ENCODE data around the gene TMCC1. TPM values are rescaled to one million over a fixed set of nuclear protein-coding genes. Genes with fewer than 3 reads are reported as not detected.

The TMCC1 gene
- polyA plus RNA-seq, 2 of the 4 experiments (the other 2 are of a cell fraction): 30.3 to 75.7 TPM

GRCh38 chr3:129827765-129828164, 65.7 kb downstream of the TMCC1 start:
- ATAC-seq: no peak
- H3K4me2 ChIP-seq: no peak overlapping the region
- WGBS (ENCODE audit: missing lambda C conversion rate): 85% methylated on average over 5 of the region's 7 CpGs
- ChIA-PET CTCF (interaction anchor here (1.1 to 12.8 kb wide), 5 partner anchors 61 to 337 kb away, joined by 3 to 178 read pairs (median 10); no protein-coding TSS in a partner anchor), POLR2A (no interaction called here)
- no peaks in the 10 kb centered on the region for H3K9me3 ChIP-seq
- no peak for DNase-seq (ENCODE audit: low read depth in 1 of 2, low spot score in 1 of 2)
- peak overlapping the region in 1 of 2 experiments; percentile 56; a peak in 3 of 6 replicates for H3K27ac ChIP-seq
- H3K4me3 ChIP-seq: no peak overlapping the region
- H3K4me1 ChIP-seq: peaks cover 75% of the 10 kb centered on the region
- FAIRE-seq: no peak
- TF ChIP-seq CHD4 (IDR thresholded peaks at IDR 0.05; ENCODE audit: borderline replicate concordance) (no peak), MAFK (IDR thresholded peaks at IDR 0.05; ENCODE audit: partially characterized antibody) (no peak), NPAS2 (CRISPR knock-in tag; IDR thresholded peaks at IDR 0.05; ENCODE audit: borderline replicate concordance) (no peak), HOXA7 (CRISPR knock-in tag; IDR thresholded peaks at IDR 0.05) (no peak)

GRCh38 chr3:129824926-129825541, 68.5 kb downstream of the TMCC1 start:
- ChIA-PET CTCF (interaction anchor here (0.5 to 12.8 kb wide), 29 partner anchors 12 to 439 kb away, joined by 3 to 178 read pairs (median 3); no protein-coding TSS in a partner anchor), POLR2A (no interaction called here)
- FAIRE-seq: no peak
- TF ChIP-seq FOXS1 (CRISPR knock-in tag; IDR thresholded peaks at IDR 0.05): no peak
- TF ChIP-seq RAD21 (conservative IDR thresholded peaks at IDR 0.05 in 1 of 2, IDR thresholded peaks at IDR 0.05 in 1 of 2): peak; percentile 86 to 87
- TF ChIP-seq CTCF (IDR thresholded peaks at IDR 0.05): peak; percentile 81
- no peak for TF ChIP-seq MYC (IDR thresholded peaks at IDR 0.05; ENCODE audit: borderline replicate concordance, low read length)
- no peak for TF ChIP-seq HOXB13 (CRISPR knock-in tag; IDR thresholded peaks at IDR 0.05; ENCODE audit: low read depth)
- TF ChIP-seq MAZ (IDR thresholded peaks at IDR 0.05; ENCODE audit: borderline replicate concordance, low read depth, low read length): no peak
- no peak for TF ChIP-seq TP53 (CRISPR knock-in tag; IDR thresholded peaks at IDR 0.05)
- peak; percentile 93 for TF ChIP-seq SMC3 (IDR thresholded peaks at IDR 0.05)
- no peak for TF ChIP-seq EP300 (IDR thresholded peaks at IDR 0.05)
- no peak overlapping the region for H3K4me2 ChIP-seq
- DNase-seq (ENCODE audit: low read depth in 1 of 2, low spot score in 1 of 2): peak; percentile 32 to 69
- 20% methylated on average over 3 of the region's 3 CpGs for WGBS (ENCODE audit: missing lambda C conversion rate)
- H3K4me3 ChIP-seq: no peak overlapping the region
- H3K27ac ChIP-seq: peak overlapping the region; percentile 23 to 42; a peak in 3 of 6 replicates
- H3K4me1 ChIP-seq: peaks cover 54% of the 10 kb centered on the region
- peak in 1 of 2 experiments; percentile 78; a peak in 3 of 6 replicates for ATAC-seq
- no peaks in the 10 kb centered on the region for H3K9me3 ChIP-seq

GRCh38 chr3:129822679-129823078, 70.8 kb downstream of the TMCC1 start:
- Histone ChIP-seq H3K4me3 (no peak overlapping the region), H3K9me3 (no peaks in the 10 kb centered on the region), H3K27ac (peak overlapping the region; percentile 20 to 25; a peak in 3 of 6 replicates), H3K4me1 (peaks cover 31% of the 10 kb centered on the region), H3K4me2 (no peak overlapping the region)
- FAIRE-seq: no peak
- CTCF ChIA-PET: interaction anchor here (12.8 kb wide), 1 partner anchor 192 kb away, joined by 178 read pairs; no protein-coding TSS in a partner anchor
- WGBS (ENCODE audit: missing lambda C conversion rate): 100% methylated on average over 1 of the region's 1 CpG
- TF ChIP-seq RNF2 (IDR thresholded peaks at IDR 0.05; ENCODE audit: borderline replicate concordance, low read depth) (no peak), ATOH8 (CRISPR knock-in tag; IDR thresholded peaks at IDR 0.05; ENCODE audit: low read depth) (no peak), NR3C1 (IDR thresholded peaks at IDR 0.05) (no peak), HES2 (IDR thresholded peaks at IDR 0.05) (no peak), HEYL (CRISPR knock-in tag; IDR thresholded peaks at IDR 0.05) (no peak), FOXS1 (CRISPR knock-in tag; IDR thresholded peaks at IDR 0.05) (no peak), CTCF (IDR thresholded peaks at IDR 0.05) (no peak), CHD4 (IDR thresholded peaks at IDR 0.05; ENCODE audit: borderline replicate concordance) (no peak), POLR2A (IDR thresholded peaks at IDR 0.05; ENCODE audit: low read length) (no peak), ESRRA (IDR thresholded peaks at IDR 0.05; ENCODE audit: borderline replicate concordance, low read length) (no peak), USF2 (IDR thresholded peaks at IDR 0.05) (no peak), CHD2 (IDR thresholded peaks at IDR 0.05; ENCODE audit: low read length, partially characterized antibody) (no peak), EHF (CRISPR knock-in tag; IDR thresholded peaks at IDR 0.05) (no peak), KDM1A (IDR thresholded peaks at IDR 0.05; ENCODE audit: low read depth) (no peak)
- POLR2A ChIA-PET: interaction anchor here (1.1 kb wide), 1 partner anchor 29 kb away, joined by 3 read pairs; no protein-coding TSS in a partner anchor
- no peak for ATAC-seq
- DNase-seq (ENCODE audit: low read depth in 1 of 2, low spot score in 1 of 2): no peak

Data from A549 (cell line).